Measurements from ENCODE around the gene TSHZ2. TPM values are rescaled to one million over a fixed set of nuclear protein-coding genes. Genes with fewer than 3 reads are reported as not detected.

Gene TSHZ2
- total RNA-seq, 1 donor from 2014 or later: 51.9 TPM

- Histone ChIP-seq H3K9me3 (no peaks in the 10 kb centered on the region), H3K4me3 (no peak overlapping the region), H3K4me1 (no peaks in the 10 kb centered on the region), H3K27me3 (no peaks in the 10 kb centered on the region), H3K27ac (no peak overlapping the region), H3K36me3 (no peaks in the 10 kb centered on the region)
- TF ChIP-seq CTCF (IDR thresholded peaks at IDR 0.05): no peak
- no peak for DNase-seq (ENCODE audit: low spot score in 2 of 2)
- intact Hi-C loops (cut with DNase I): no loop called here
These were observed 38.3 kb upstream of the TSHZ2 start for GRCh38 chr20:52933867-52934266.

- Histone ChIP-seq H3K36me3 (no peaks in the 10 kb centered on the region), H3K4me3 (no peak overlapping the region), H3K27me3 (no peaks in the 10 kb centered on the region), H3K27ac (no peak overlapping the region), H3K9me3 (no peaks in the 10 kb centered on the region), H3K4me1 (no peaks in the 10 kb centered on the region)
- intact Hi-C loops (cut with DNase I): no loop called here
- TF ChIP-seq CTCF (IDR thresholded peaks at IDR 0.05): no peak
- no peak for DNase-seq (ENCODE audit: low spot score in 2 of 2)
These were observed 35.5 kb upstream of the TSHZ2 start for GRCh38 chr20:52936351-52937340.

- intact Hi-C loops (cut with DNase I): no loop called here
- H3K27me3 ChIP-seq: no peaks in the 10 kb centered on the region
- no peak for TF ChIP-seq CTCF (IDR thresholded peaks at IDR 0.05)
- no peaks in the 10 kb centered on the region for H3K4me1 ChIP-seq
- DNase-seq (ENCODE audit: low spot score in 2 of 2): no peak
- H3K36me3 ChIP-seq: no peaks in the 10 kb centered on the region
- H3K27ac ChIP-seq: no peak overlapping the region
- no peak overlapping the region for H3K4me3 ChIP-seq
- no peaks in the 10 kb centered on the region for H3K9me3 ChIP-seq
These were observed 34.5 kb upstream of the TSHZ2 start for GRCh38 chr20:52937591-52938100.

- no peak for TF ChIP-seq CTCF (IDR thresholded peaks at IDR 0.05)
- Histone ChIP-seq H3K27ac (no peak overlapping the region), H3K4me1 (no peaks in the 10 kb centered on the region), H3K9me3 (no peaks in the 10 kb centered on the region), H3K4me3 (no peak overlapping the region), H3K27me3 (no peaks in the 10 kb centered on the region), H3K36me3 (no peaks in the 10 kb centered on the region)
- DNase-seq (ENCODE audit: low spot score in 2 of 2): no peak
- intact Hi-C loops (cut with DNase I): no loop called here
These were observed 33.0 kb upstream of the TSHZ2 start for GRCh38 chr20:52939141-52939540.

- Histone ChIP-seq H3K27ac (no peak overlapping the region), H3K27me3 (no peaks in the 10 kb centered on the region), H3K4me1 (no peaks in the 10 kb centered on the region), H3K9me3 (no peaks in the 10 kb centered on the region), H3K4me3 (no peak overlapping the region), H3K36me3 (no peaks in the 10 kb centered on the region)
- no peak for TF ChIP-seq CTCF (IDR thresholded peaks at IDR 0.05)
- intact Hi-C loops (cut with DNase I): no loop called here
- DNase-seq (ENCODE audit: low spot score in 2 of 2): no peak
These were observed 30.4 kb upstream of the TSHZ2 start for GRCh38 chr20:52941808-52942207.

Measured in ascending aorta (tissue), 2 donors.